Measurements from ENCODE around the gene PSAPL1.

- TF ChIP-seq CTCF (conservative IDR thresholded peaks at IDR 0.05) (no peak), EZH2 (IDR thresholded peaks at IDR 0.05; ENCODE audit: low read depth) (no peak)
Measured at GRCh38 chr4:7429069-7429416, 5.7 kb downstream of the PSAPL1 start.

All from PC-9 (cell line).